ENCODE data around the gene CDKN2B-AS1.

Gene CDKN2B-AS1

DNA sequence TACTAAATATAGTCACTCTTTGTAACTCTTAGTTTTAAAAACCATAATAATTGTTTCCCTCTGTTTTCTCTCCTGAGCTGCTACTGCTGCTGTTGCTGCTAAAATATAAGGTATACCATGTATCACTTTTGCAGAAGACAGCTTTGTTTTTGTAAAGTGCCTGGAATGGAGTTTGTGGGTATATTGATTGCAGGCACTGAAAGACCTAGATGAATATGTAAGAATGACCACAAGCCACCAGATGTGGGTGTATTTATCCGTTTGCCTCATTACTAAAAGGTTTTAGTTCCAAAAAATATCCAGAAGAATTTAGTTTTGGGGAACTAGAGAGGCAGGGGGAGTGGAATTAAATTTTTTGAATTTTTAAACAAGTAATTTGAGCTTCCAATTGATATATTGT is 165.6 kb downstream of the CDKN2B-AS1 start:
- no peak for FAIRE-seq

DNA sequence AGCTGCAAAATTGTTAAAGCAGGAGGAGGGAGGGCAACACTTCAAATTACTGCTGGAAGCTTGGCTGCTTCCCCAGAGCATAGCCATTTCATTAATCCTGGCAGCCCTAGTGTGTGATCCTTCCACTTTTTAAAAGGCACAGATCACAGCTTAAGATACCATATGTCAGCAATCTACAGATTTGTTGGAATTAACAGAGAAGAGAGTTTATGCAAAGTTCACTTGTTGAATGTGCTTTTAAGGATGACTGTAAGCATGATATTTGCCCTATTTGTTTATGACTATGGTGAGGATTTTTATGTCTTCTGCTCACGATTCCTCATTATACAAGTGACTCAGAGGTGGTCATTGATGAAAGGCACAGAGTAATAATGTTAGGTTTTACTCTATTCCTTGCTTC is 170.6 kb downstream of the CDKN2B-AS1 start:
- no peak for FAIRE-seq

DNA sequence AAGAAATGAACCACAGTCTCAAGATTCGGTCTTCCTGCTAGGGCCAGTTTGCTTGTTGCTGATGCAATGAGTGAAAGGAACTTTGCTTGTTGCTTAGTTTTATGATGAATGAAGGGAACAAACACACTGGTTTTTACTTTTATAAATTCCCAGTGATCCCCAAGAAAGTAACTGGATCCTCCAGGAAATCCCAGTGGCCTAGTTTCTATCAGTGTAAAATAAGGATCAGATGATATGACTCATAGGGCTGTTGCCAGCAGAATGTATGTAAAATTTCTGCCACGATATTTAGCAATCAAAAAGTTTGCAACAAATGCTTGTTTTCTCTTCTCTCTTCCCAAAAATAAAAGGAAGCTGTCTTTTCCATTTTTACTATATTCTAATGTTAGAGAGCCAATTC is 174.7 kb downstream of the CDKN2B-AS1 start:
- FAIRE-seq, result no peak

DNA sequence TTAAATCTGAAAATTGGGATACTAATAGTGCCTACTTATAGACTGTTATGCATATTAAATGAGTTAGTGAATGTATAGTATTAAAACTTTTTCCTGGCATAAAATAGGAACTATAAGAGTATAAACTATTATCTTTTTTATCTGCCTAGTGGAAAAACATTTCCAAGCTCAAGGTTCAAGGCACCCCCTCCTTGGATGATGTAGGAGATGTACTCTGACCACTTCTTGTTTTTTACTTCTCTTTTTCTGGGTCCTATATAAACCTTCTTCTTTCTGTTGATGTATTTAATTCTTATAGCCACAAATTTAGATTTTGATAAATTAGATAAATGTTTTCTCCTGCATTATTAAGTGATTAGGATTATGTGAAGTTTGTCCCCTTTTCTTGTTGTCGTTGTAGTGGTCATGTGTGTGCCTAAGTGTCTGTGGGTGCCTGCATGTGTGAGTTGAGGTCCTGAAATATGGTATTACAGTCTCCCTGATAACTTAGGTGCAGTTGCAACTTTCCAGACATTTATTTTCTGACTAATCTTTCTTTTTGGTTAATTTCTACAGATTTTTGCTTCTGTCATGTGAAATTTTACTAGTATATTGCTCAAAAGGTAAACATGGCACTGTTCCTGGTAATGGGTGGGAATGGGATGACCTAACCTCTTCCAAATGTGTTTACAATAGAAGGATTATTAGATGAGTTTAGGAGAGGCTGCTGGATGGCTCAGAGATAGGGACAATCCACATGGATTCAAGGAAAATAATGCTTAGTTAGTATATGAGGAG is 175.3 kb downstream of the CDKN2B-AS1 start:
- FAIRE-seq, result no peak
